ENCODE results near the gene CELA2A. TPM values are rescaled to one million over a fixed set of nuclear protein-coding genes. Genes with fewer than 3 reads are reported as not detected.
A peak's percentile ranks its signal among the peaks of the same experiment; 100 is the strongest.

Gene CELA2A
- polyA plus RNA-seq, 1 donor (not counting 4 experiments of a cell fraction or from before 2014, with no cell fraction given), result not detected

- Histone ChIP-seq H3K27me3 (ENCODE audit: control insufficient read depth, extremely low read depth, insufficient read depth, low read length) (no peaks in the 10 kb centered on the region), H3K9ac (ENCODE audit: control insufficient read depth, extremely low read depth, insufficient read depth, low read length) (peak overlapping the region; percentile 82), H3K27ac (ENCODE audit: control insufficient read depth, insufficient read depth, low read length) (no peak overlapping the region), H2AFZ (ENCODE audit: control insufficient read depth, low read length) (no peak overlapping the region), H3K4me2 (ENCODE audit: control insufficient read depth, extremely low read depth, insufficient read depth, low read depth, low read length) (peak overlapping the region; percentile 74), H3K79me2 (ENCODE audit: control insufficient read depth, insufficient read depth, low read length) (peaks cover 41% of the 10 kb centered on the region), H3K9me1 (ENCODE audit: control insufficient read depth, extremely low read depth, insufficient read depth, low read length) (peaks cover 2% of the 10 kb centered on the region), H3K9me3 (ENCODE audit: control insufficient read depth, low read depth, low read length) (no peaks in the 10 kb centered on the region), H3K4me3 (ENCODE audit: control insufficient read depth in 2 of 3, extremely low read depth in 1 of 3, insufficient read depth in 2 of 3, low read depth in 1 of 3, low read length in 3 of 3) (peak overlapping the region in 2 of 3 experiments; percentile 84 to 90), H4K20me1 (ENCODE audit: control insufficient read depth, extremely low read depth, insufficient read depth, low read length) (peaks cover 7% of the 10 kb centered on the region), H3K4me1 (ENCODE audit: control insufficient read depth, extremely low read depth, insufficient read depth, low read length) (peaks cover 28% of the 10 kb centered on the region), H3K36me3 (ENCODE audit: control insufficient read depth in 2 of 2, extremely low read depth in 1 of 2, insufficient read depth in 2 of 2, low read length in 2 of 2) (peaks cover 0 to 13% of the 10 kb centered on the region in 2 experiments)
- FAIRE-seq (no peak), DNase-seq (ENCODE audit: low read depth, low spot score) (no peak)
- dilution Hi-C loops (cut with MboI; ENCODE audit: extremely low pct_ligation_motif_present, low sequenced_read_pairs), result no loop called here
- TF ChIP-seq CTCF (optimal IDR thresholded peaks at IDR 0.05 in 1 of 3, IDR thresholded peaks at IDR 0.05 in 1 of 3, conservative IDR thresholded peaks at IDR 0.05 in 1 of 3; ENCODE audit: extremely low read depth in 1 of 3, insufficient read depth in 2 of 3, low read length in 3 of 3) (no peak), EZH2 (IDR thresholded peaks at IDR 0.05; ENCODE audit: low read length) (no peak)
Measured at GRCh38 chr1:15408890-15409387, 47.6 kb upstream of the CELA2A start.

GRCh38 chr1:15409388-15410222 is 46.9 kb upstream of the CELA2A start, which contains the start of gene EFHD2:
Gene EFHD2 (plus strand): TSS chr1:15409888. CDS start chr1:15409972, 84 bp downstream.
- no peak within 1 kb of the TSS for H2AFZ ChIP-seq (ENCODE audit: control insufficient read depth, low read length)
- TF ChIP-seq CTCF (optimal IDR thresholded peaks at IDR 0.05 in 1 of 3, IDR thresholded peaks at IDR 0.05 in 1 of 3, conservative IDR thresholded peaks at IDR 0.05 in 1 of 3; ENCODE audit: extremely low read depth in 1 of 3, insufficient read depth in 2 of 3, low read length in 3 of 3) (no peak), EZH2 (IDR thresholded peaks at IDR 0.05; ENCODE audit: low read length) (no peak)
- H4K20me1 ChIP-seq (ENCODE audit: control insufficient read depth, extremely low read depth, insufficient read depth, low read length), result peaks cover 7% of the 10 kb centered on the region
- dilution Hi-C loops (cut with MboI; ENCODE audit: extremely low pct_ligation_motif_present, low sequenced_read_pairs), result loop anchor here (10.0 kb wide), 1 partner anchor 75 kb away; no protein-coding TSS in a partner anchor
- H3K36me3 ChIP-seq (ENCODE audit: control insufficient read depth in 2 of 2, extremely low read depth in 1 of 2, insufficient read depth in 2 of 2, low read length in 2 of 2), result peaks cover 4 to 13% of the 10 kb centered on the region in 2 experiments
- no peaks in the 10 kb centered on the region for H3K27me3 ChIP-seq (ENCODE audit: control insufficient read depth, extremely low read depth, insufficient read depth, low read length)
- peak within 1 kb of the TSS; percentile 84 for H3K4me2 ChIP-seq (ENCODE audit: control insufficient read depth, extremely low read depth, insufficient read depth, low read depth, low read length)
- H3K9ac ChIP-seq (ENCODE audit: control insufficient read depth, extremely low read depth, insufficient read depth, low read length), result peak within 1 kb of the TSS; percentile 82
- H3K79me2 ChIP-seq (ENCODE audit: control insufficient read depth, insufficient read depth, low read length), result peaks cover 48% of the 10 kb centered on the region
- peak within 1 kb of the TSS; percentile 84 to 90 (median 90) for H3K4me3 ChIP-seq (ENCODE audit: control insufficient read depth in 2 of 3, extremely low read depth in 1 of 3, insufficient read depth in 2 of 3, low read depth in 1 of 3, low read length in 3 of 3)
- DNase-seq (ENCODE audit: low read depth, low spot score) (no peak), FAIRE-seq (no peak)
- no peaks in the 10 kb centered on the region for H3K9me3 ChIP-seq (ENCODE audit: control insufficient read depth, low read depth, low read length)
- peak within 1 kb of the TSS; percentile 74 for H3K27ac ChIP-seq (ENCODE audit: control insufficient read depth, insufficient read depth, low read length)
- H3K4me1 ChIP-seq (ENCODE audit: control insufficient read depth, extremely low read depth, insufficient read depth, low read length), result peaks cover 28% of the 10 kb centered on the region
- H3K9me1 ChIP-seq (ENCODE audit: control insufficient read depth, extremely low read depth, insufficient read depth, low read length), result peaks cover 2% of the 10 kb centered on the region

Measured in keratinocyte (primary cell).